ENCODE measurements around the gene PCDH8. TPM values are rescaled to one million over a fixed set of nuclear protein-coding genes. Genes with fewer than 3 reads are reported as not detected.

PCDH8 gene
- polyA plus RNA-seq, 1 of the 3 experiments (the other 2 are of a cell fraction), result not detected

DNA sequence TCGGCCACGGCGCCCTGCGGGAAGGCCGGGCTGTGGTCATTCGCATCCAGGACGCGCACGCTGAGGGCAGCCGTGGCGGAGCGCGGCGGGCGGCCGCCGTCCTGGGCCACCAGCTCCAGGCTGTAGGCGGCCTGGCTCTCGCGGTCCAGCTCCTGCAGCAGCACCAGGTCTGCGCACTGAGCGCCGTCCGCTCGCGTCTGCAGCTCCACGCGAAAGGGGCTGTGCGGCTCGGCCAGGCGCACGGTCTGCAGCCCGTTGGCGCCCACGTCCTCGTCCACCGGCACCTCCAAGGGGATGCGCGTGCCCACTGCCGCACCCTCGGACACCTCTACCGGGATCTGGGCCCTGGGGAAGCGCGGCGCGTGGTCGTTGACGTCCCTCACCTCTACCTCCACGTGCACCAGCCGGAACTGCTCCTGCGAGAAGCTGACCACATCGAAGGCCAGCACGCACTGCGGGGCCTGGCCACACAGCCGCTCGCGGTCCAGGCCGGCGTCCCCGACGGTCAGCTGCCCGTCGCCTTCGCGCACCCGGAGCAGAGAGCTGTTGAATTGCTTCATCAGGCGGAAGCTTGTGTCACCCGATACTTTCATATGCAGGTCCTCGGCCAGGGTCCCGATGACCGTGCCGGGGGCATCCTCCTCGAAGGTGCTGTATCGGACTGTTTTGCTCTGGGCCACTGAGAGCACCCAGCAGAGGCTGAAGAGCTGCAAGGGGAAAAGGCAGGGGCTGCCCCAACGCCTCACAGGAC is 583 bp downstream of the PCDH8 start:
- Histone ChIP-seq H3F3A (replicated peaks; ENCODE audit: insufficient read depth) (peaks cover 14% of the 10 kb centered on the region), H3K9me3 (no peaks in the 10 kb centered on the region), H4K20me1 (ENCODE audit: insufficient read depth) (no peaks in the 10 kb centered on the region), H2AFZ (ENCODE audit: low read depth) (no peak overlapping the region), H3K27me3 (ENCODE audit: insufficient read depth) (peaks cover 40% of the 10 kb centered on the region), H3K79me2 (ENCODE audit: insufficient read depth) (no peaks in the 10 kb centered on the region), H3K9me2 (no peaks in the 10 kb centered on the region), H3K36me3 (replicated peaks in 1 of 2; ENCODE audit: control insufficient read depth in 1 of 2, insufficient read depth in 2 of 2, low read length in 1 of 2) (no peaks in the 10 kb centered on the region), H3K4me3 (ENCODE audit: low read depth in 2 of 2, low read length in 1 of 2) (no peak overlapping the region; a peak in 1 of 4 replicates), H3K27ac (ENCODE audit: low read depth in 2 of 2, low read length in 1 of 2) (no peak overlapping the region), H3K9ac (no peak overlapping the region), H3K4me2 (no peak overlapping the region), H3K4me1 (ENCODE audit: control insufficient read depth in 1 of 2, insufficient read depth in 2 of 2, low read depth in 1 of 2, low read length in 1 of 2) (peaks cover 6 to 38% of the 10 kb centered on the region in 2 experiments; a peak in 3 of 4 replicates)
- 18% methylated on average over 22 of the region's 75 CpGs for WGBS (ENCODE audit: low lambda C conversion rate)
- CTCF ChIA-PET, result interaction anchor here (0.7 to 11.3 kb wide), 32 partner anchors 10 to 382 kb away, joined by 3 to 124 read pairs (median 5); partner anchors contain the start of gene SUGT1
- no peak for TF ChIP-seq MEF2A (IDR thresholded peaks at IDR 0.05; ENCODE audit: borderline replicate concordance, low read depth)
- TF ChIP-seq, protein P1, sequence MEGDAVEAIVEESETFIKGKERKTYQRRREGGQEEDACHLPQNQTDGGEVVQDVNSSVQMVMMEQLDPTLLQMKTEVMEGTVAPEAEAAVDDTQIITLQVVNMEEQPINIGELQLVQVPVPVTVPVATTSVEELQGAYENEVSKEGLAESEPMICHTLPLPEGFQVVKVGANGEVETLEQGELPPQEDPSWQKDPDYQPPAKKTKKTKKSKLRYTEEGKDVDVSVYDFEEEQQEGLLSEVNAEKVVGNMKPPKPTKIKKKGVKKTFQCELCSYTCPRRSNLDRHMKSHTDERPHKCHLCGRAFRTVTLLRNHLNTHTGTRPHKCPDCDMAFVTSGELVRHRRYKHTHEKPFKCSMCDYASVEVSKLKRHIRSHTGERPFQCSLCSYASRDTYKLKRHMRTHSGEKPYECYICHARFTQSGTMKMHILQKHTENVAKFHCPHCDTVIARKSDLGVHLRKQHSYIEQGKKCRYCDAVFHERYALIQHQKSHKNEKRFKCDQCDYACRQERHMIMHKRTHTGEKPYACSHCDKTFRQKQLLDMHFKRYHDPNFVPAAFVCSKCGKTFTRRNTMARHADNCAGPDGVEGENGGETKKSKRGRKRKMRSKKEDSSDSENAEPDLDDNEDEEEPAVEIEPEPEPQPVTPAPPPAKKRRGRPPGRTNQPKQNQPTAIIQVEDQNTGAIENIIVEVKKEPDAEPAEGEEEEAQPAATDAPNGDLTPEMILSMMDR (IDR thresholded peaks at IDR 0.05), result no peak
- TF ChIP-seq MAX (IDR thresholded peaks at IDR 0.05; ENCODE audit: low read depth), result no peak
- no peak for TF ChIP-seq USF2 (IDR thresholded peaks at IDR 0.05; ENCODE audit: borderline replicate concordance, low read depth, low read length)
- no peak for TF ChIP-seq RCOR1 (IDR thresholded peaks at IDR 0.05; ENCODE audit: low read length)
- no peak for TF ChIP-seq JUND (IDR thresholded peaks at IDR 0.05)
- TF ChIP-seq EP300 (IDR thresholded peaks at IDR 0.05; ENCODE audit: borderline replicate concordance in 1 of 2, low read depth in 1 of 2, low read length in 1 of 2), result no peak
- no peak for TF ChIP-seq RAD21 (IDR thresholded peaks at IDR 0.05; ENCODE audit: low read length)
- no peak for TF ChIP-seq CHD2 (IDR thresholded peaks at IDR 0.05; ENCODE audit: low read length, partially characterized antibody)
- no peak for TF ChIP-seq TCF12 (IDR thresholded peaks at IDR 0.05)
- TF ChIP-seq NFIC (IDR thresholded peaks at IDR 0.05; ENCODE audit: borderline replicate concordance), result no peak
- TF ChIP-seq TEAD4 (IDR thresholded peaks at IDR 0.05; ENCODE audit: borderline replicate concordance, insufficient read depth), result no peak
- TF ChIP-seq ZBTB33 (IDR thresholded peaks at IDR 0.05; ENCODE audit: borderline replicate concordance, low read depth), result no peak
- TF ChIP-seq EZH2phosphoT487 (IDR thresholded peaks at IDR 0.05; ENCODE audit: borderline replicate concordance, low read depth), result no peak
- peak; percentile 31 for DNase-seq
- POLR2A ChIA-PET, result interaction anchor here (0.8 to 1.1 kb wide), 2 partner anchors 21 to 195 kb away, joined by 3 to 5 read pairs; partner anchors contain the start of gene SUGT1

All from SK-N-SH (cell line).